BE2C (cell line): ENCODE results near the gene TFAP2B.
A peak's percentile ranks its signal among the peaks of the same experiment; 100 is the strongest.

ENCODE experiments used
- DNase-seq: peaks from one replicate; pipeline ENCODE4 v3.0.0-alpha.2; 2020
- H3K27me3 ChIP-seq: fragments of 250-450 bp; sonication (Bioruptor Pico); 2 replicates; pipeline ENCODE4 v1.5.1; 2020; ENCODE audit warnings: mild to moderate bottlenecking
- H3K36me3 ChIP-seq: fragments of 250-450 bp; sonication (Bioruptor Pico); 2 replicates; pipeline ENCODE4 v1.5.1; 2020; ENCODE audit warnings: mild to moderate bottlenecking
- H3K4me1 ChIP-seq: fragments of 250-450 bp; sonication (Bioruptor Pico); 2 replicates; pipeline ENCODE4 v1.5.1; 2020
- H3K4me3 ChIP-seq: 2 replicates; pipeline ENCODE4 v1.5.1; 2011; ENCODE audit warnings: low read depth, low read length
- H3K9me3 ChIP-seq: fragments of 250-450 bp; sonication (Bioruptor Pico); 2 replicates; pipeline ENCODE4 v1.5.1; 2020
- TF ChIP-seq, protein P1 (sequence below): IDR thresholded peaks from 2 replicates; pipeline ENCODE4 v1.5.1; 2012; ENCODE audit warnings: mild to moderate bottlenecking, low read depth, low read length

Gene TFAP2B

DNA sequence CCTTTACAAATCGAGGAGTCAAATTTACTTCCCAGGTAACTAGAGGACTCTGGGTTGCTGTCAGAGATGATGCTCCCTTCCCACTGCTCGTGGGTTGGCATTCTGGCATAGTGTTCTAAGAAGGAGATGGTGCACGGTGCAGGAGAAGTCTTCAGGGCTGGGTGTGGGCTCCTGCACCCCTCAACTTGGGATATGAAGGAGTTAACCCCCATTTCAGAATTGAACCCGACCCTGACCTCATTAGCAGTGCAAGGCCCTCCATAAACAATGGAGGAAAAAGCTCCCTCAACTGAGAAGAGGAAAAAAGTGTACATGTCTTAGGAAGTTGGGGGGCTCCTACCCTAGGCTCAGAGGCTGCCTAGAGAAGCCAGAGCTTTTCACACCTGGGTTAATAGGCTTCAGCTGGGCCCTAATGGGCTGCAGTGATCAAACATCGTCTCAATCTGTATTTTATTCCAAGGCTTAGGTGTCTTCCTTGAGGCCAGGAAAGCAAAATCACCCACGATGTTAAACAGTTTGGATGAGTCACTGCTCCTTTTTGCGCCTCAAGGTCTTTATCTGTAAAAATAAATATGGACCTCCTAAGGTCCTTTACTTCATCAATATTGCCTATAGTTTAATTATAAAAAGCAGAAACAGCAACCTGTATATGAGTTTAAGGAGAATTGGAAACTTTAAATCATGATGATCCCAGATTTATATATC, 29.4 kb downstream of the TFAP2B start:
- Histone ChIP-seq H3K4me1 (no peaks in the 10 kb centered on the region; the same call in 1 of the 2 replicates), H3K36me3 (peaks cover 20% of the 10 kb centered on the region), H3K27me3 (no peaks in the 10 kb centered on the region), H3K9me3 (no peaks in the 10 kb centered on the region), H3K4me3 (no peak overlapping the region)
- TF ChIP-seq, protein P1, sequence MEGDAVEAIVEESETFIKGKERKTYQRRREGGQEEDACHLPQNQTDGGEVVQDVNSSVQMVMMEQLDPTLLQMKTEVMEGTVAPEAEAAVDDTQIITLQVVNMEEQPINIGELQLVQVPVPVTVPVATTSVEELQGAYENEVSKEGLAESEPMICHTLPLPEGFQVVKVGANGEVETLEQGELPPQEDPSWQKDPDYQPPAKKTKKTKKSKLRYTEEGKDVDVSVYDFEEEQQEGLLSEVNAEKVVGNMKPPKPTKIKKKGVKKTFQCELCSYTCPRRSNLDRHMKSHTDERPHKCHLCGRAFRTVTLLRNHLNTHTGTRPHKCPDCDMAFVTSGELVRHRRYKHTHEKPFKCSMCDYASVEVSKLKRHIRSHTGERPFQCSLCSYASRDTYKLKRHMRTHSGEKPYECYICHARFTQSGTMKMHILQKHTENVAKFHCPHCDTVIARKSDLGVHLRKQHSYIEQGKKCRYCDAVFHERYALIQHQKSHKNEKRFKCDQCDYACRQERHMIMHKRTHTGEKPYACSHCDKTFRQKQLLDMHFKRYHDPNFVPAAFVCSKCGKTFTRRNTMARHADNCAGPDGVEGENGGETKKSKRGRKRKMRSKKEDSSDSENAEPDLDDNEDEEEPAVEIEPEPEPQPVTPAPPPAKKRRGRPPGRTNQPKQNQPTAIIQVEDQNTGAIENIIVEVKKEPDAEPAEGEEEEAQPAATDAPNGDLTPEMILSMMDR, result no peak
- no peak for DNase-seq

DNA sequence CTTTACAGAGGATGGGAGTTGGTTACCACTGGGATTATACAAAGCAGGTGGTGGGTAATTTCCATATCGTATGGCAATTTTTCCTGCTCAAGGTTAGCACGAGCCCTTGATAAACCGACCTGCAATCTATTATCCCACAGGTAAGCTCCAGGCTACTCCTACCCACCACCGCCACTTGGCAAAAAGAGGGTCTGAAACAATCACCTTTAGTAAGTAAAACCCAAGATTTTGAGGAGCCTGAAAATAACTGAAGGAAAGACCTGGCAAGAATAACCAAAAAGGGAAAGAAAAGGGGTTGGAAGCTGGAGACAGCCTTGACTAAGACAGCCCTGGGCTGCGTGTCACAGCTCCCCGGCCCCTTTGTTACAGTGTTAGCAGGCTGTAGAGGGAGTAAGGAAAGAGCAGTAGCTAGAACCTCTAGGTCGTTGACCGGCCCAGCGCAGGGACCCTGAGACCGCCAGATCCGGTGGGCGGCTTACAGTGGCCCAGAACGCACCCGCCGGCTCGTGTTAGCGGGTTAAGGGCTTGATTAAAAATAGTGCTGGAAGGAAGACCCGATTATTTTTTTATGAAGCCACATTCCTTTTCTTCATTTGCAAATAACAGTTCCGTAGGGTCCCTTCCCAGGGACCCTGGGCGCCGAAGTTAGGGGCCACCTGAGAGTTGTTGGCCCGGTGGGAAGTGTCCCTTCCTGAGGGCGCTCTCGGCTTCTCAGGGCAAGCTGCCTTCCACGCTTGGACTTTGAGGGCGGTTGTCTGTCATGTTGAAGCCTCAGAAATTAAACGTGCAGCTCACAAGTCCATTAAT, 30.5 kb downstream of the TFAP2B start:
- Histone ChIP-seq H3K9me3 (no peaks in the 10 kb centered on the region), H3K4me3 (peak overlapping the region; percentile 84), H3K36me3 (peaks cover 10% of the 10 kb centered on the region), H3K4me1 (no peaks in the 10 kb centered on the region; the same call in 1 of the 2 replicates), H3K27me3 (no peaks in the 10 kb centered on the region)
- peak; percentile 29 for DNase-seq
- TF ChIP-seq, protein P1, result no peak

DNA sequence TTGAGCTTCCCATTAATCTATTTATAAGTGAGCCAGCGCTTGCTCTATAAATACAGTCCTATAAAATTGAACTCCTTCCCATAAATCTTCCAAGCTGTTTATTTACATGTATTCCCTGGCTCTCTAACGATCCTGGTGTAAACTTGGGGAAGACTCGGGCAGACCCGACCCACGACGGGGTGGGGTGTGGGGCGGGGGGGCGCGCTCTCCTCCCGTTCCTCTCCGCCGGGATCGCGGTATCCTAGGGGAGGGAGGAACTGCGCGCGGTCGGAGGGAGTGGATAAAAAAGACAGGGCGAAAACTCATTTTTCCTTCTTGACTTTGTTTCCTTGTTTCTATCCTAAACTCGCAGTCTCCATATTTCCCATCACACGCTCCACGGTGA, 31.1 kb downstream of the TFAP2B start:
- Histone ChIP-seq H3K27me3 (no peaks in the 10 kb centered on the region), H3K4me3 (peak overlapping the region; percentile 84), H3K36me3 (peaks cover 6% of the 10 kb centered on the region)

DNA sequence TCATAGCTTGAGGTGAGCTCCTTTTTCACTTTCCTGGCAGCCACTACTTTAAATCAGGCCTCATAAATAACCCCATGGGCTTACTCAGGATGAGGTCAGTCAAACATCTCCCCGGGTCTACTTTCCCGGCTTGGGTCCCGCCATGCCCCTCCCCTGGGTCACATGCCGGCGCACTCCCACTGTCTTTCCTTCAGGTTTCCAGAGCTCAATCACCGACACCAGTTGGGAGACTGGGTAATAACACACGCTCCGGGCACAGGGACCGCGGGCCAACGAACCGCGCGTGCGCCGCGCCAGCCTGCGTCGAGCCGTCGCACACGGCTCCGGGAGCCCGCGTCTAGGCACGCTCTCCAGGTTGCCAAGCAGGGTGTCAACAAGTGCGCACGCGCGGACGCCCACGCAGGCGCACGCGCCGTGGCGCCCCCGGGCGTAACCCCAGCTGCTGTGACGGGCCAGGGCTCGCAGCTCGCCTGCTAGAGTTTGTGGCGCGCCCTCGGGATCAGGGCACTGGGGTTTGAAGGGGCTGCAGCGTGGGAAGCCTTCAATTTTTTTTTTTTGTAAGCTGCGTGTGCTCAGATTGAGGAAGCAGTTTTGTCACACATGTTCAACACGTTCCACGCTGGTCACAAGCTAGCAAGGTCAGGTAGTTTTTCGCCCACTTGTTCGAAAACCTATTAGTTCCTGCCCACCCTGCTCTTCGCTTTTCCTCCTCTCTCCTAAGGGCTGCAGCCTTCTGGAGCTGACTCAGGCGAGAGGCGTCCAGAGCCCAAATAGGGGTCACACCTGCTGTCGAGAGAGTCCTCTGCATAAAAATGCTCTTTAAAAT, 31.8 kb downstream of the TFAP2B start:
- Histone ChIP-seq H3K36me3 (peaks cover 4% of the 10 kb centered on the region; the same call in 1 of the 2 replicates), H3K4me1 (no peaks in the 10 kb centered on the region; the same call in 1 of the 2 replicates), H3K4me3 (peak overlapping the region; percentile 84), H3K27me3 (no peaks in the 10 kb centered on the region), H3K9me3 (no peaks in the 10 kb centered on the region)
- TF ChIP-seq, protein P1, result no peak
- peak; percentile 84 for DNase-seq

More for the DNA sequence above, 31.1 kb downstream of the TFAP2B start:
- Histone ChIP-seq H3K9me3 (no peaks in the 10 kb centered on the region), H3K4me1 (no peaks in the 10 kb centered on the region; the same call in 1 of the 2 replicates)
- DNase-seq, result peak; percentile 33
- TF ChIP-seq, protein P1, result no peak

DNA sequence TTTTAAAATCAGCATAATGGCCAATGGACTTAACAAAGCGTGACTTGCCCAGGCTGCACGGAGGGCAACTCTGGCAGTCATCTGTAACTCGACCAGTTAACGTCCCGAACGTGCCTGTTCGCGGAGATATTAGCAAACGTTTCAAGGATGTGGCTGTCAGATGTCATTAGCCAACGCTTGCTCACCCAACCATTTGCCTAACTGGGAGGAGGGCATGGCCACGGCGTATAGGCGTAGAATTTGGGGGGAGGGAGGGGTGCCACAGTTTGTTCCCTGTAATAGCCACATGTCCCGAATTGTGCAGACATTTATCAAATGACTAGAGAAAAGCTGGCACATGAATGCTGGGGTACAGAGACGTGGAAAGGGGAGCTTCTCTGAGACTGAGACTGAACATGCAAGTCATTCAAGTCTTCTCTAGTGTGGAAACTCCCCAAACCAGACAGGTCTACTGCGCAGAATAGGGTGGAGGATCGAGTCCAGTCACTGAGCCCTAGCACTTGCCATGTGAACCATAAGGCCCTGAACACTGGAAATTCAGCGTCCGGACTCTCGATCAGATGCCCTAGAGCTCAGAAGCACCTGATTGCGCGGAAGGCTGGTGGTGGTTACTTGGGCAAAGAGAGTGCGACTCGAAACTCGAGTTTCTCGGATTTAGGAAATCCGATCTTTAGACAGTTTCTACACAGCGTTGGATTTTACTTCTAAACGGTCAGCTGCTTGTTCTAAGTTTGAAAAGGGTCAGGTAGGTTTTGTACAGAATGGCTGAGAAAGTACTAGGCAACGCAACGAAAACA, 32.6 kb downstream of the TFAP2B start:
- H3K36me3 ChIP-seq, result no peaks in the 10 kb centered on the region
- H3K4me1 ChIP-seq, result no peaks in the 10 kb centered on the region; the same call in 1 of the 2 replicates
- no peaks in the 10 kb centered on the region for H3K9me3 ChIP-seq
- H3K4me3 ChIP-seq, result peak overlapping the region; percentile 84
- DNase-seq, result no peak
- H3K27me3 ChIP-seq, result no peaks in the 10 kb centered on the region
- TF ChIP-seq, protein P1, result no peak
